Measurements from ENCODE around the gene ACAD9.

The ACAD9 gene

GRCh38 chr3:128847666-128848370 is 31.6 kb upstream of the ACAD9 start:
- Histone ChIP-seq H3K4me2 (ENCODE audit: low read length) (no peak overlapping the region), H3K27ac (ENCODE audit: low read depth, low read length) (no peak overlapping the region), H3K36me3 (ENCODE audit: control insufficient read depth, insufficient read depth, low read length) (no peaks in the 10 kb centered on the region), H3K79me1 (ENCODE audit: low read length) (no peaks in the 10 kb centered on the region), H3K56ac (ENCODE audit: low read length) (no peak overlapping the region), H2BK120ac (ENCODE audit: low read depth, low read length) (no peak overlapping the region), H3K4me1 (ENCODE audit: control insufficient read depth, low read depth, low read length) (peaks cover 2% of the 10 kb centered on the region), H2BK5ac (ENCODE audit: low read length) (no peak overlapping the region), H3K4me3 (ENCODE audit: low read length) (no peak overlapping the region), H2AK5ac (ENCODE audit: low read length) (no peak overlapping the region), H3K18ac (ENCODE audit: low read length) (no peak overlapping the region), H4K5ac (ENCODE audit: low read length) (no peak overlapping the region), H4K8ac (ENCODE audit: low read depth, low read length) (no peak overlapping the region), H2BK15ac (replicated peaks; ENCODE audit: low read depth) (no peak overlapping the region), H3K9ac (ENCODE audit: low read length) (no peak overlapping the region), H3K4ac (ENCODE audit: low read depth, low read length) (no peak overlapping the region), H3K23ac (ENCODE audit: low read length) (no peak overlapping the region), H3K27me3 (ENCODE audit: insufficient read depth, low read length, poor library complexity) (no peaks in the 10 kb centered on the region), H3K79me2 (ENCODE audit: control insufficient read depth, insufficient read depth, low read length) (no peaks in the 10 kb centered on the region)
- no peak for DNase-seq
- no CpG with 5 or more reads among the region's 15 CpGs for WGBS (ENCODE audit: extremely low coverage, insufficient coverage, low lambda C conversion rate)

- Histone ChIP-seq H3K23ac (ENCODE audit: low read length) (no peak overlapping the region), H3K4ac (ENCODE audit: low read depth, low read length) (no peak overlapping the region), H3K27me3 (ENCODE audit: insufficient read depth, low read length, poor library complexity) (no peaks in the 10 kb centered on the region), H2BK5ac (ENCODE audit: low read length) (no peak overlapping the region), H4K5ac (ENCODE audit: low read length) (no peak overlapping the region), H3K4me2 (ENCODE audit: low read length) (no peak overlapping the region), H3K9ac (ENCODE audit: low read length) (no peak overlapping the region), H2BK15ac (replicated peaks; ENCODE audit: low read depth) (no peak overlapping the region), H3K79me2 (ENCODE audit: control insufficient read depth, insufficient read depth, low read length) (no peaks in the 10 kb centered on the region), H3K4me3 (ENCODE audit: low read length) (no peak overlapping the region), H2AK5ac (ENCODE audit: low read length) (no peak overlapping the region), H2BK120ac (ENCODE audit: low read depth, low read length) (no peak overlapping the region), H3K56ac (ENCODE audit: low read length) (no peak overlapping the region), H3K79me1 (ENCODE audit: low read length) (no peaks in the 10 kb centered on the region), H3K36me3 (ENCODE audit: control insufficient read depth, insufficient read depth, low read length) (no peaks in the 10 kb centered on the region), H3K27ac (ENCODE audit: low read depth, low read length) (no peak overlapping the region), H3K4me1 (ENCODE audit: control insufficient read depth, low read depth, low read length) (peaks cover 2% of the 10 kb centered on the region), H4K8ac (ENCODE audit: low read depth, low read length) (no peak overlapping the region), H3K18ac (ENCODE audit: low read length) (no peak overlapping the region)
- no peak for DNase-seq
- no CpG with 5 or more reads among the region's 13 CpGs for WGBS (ENCODE audit: extremely low coverage, insufficient coverage, low lambda C conversion rate)
Measured at GRCh38 chr3:128848936-128849335, 30.5 kb upstream of the ACAD9 start.

DNA sequence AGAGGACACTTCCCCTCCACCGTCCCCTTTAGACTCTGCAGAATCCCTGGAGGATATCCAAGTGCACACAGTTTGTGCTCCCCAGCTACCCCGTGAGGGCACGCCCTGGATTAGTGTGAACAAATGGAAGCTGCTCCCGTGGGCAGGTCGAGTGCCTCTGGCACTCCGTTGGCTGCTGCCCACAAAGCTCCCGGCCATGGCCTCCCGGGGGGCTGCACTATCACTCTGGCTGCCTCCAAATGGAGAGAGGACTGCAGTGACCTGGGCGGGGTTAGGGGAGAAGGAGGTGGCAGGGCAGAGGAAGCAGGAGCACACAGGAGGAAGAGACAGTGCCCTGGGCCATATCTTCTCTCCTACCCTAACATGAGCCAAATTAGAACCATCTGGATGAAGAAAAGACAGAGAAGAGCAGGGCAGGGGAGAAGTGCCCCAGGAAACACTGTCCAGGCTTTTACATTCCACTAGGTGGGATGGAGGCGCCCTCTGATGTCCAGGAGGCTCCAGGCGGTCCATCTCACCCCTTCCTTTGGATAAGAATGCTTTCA is 29.4 kb upstream of the ACAD9 start:
- Histone ChIP-seq H3K4me3 (ENCODE audit: low read length) (no peak overlapping the region), H3K4me1 (ENCODE audit: control insufficient read depth, low read depth, low read length) (peaks cover 2% of the 10 kb centered on the region), H4K8ac (ENCODE audit: low read depth, low read length) (no peak overlapping the region), H3K56ac (ENCODE audit: low read length) (no peak overlapping the region), H3K18ac (ENCODE audit: low read length) (no peak overlapping the region), H3K27ac (ENCODE audit: low read depth, low read length) (no peak overlapping the region), H3K9ac (ENCODE audit: low read length) (no peak overlapping the region), H3K4ac (ENCODE audit: low read depth, low read length) (no peak overlapping the region), H3K23ac (ENCODE audit: low read length) (no peak overlapping the region), H3K79me1 (ENCODE audit: low read length) (no peaks in the 10 kb centered on the region), H4K5ac (ENCODE audit: low read length) (no peak overlapping the region), H2BK120ac (ENCODE audit: low read depth, low read length) (no peak overlapping the region), H3K36me3 (ENCODE audit: control insufficient read depth, insufficient read depth, low read length) (no peaks in the 10 kb centered on the region), H3K79me2 (ENCODE audit: control insufficient read depth, insufficient read depth, low read length) (no peaks in the 10 kb centered on the region), H2BK5ac (ENCODE audit: low read length) (no peak overlapping the region), H2BK15ac (replicated peaks; ENCODE audit: low read depth) (no peak overlapping the region), H3K27me3 (ENCODE audit: insufficient read depth, low read length, poor library complexity) (no peaks in the 10 kb centered on the region), H3K4me2 (ENCODE audit: low read length) (no peak overlapping the region), H2AK5ac (ENCODE audit: low read length) (no peak overlapping the region)
- WGBS (ENCODE audit: extremely low coverage, insufficient coverage, low lambda C conversion rate), result no CpG with 5 or more reads among the region's 11 CpGs
- DNase-seq, result peak; percentile 42

GRCh38 chr3:128850544-128850943 is 28.9 kb upstream of the ACAD9 start:
- no peak overlapping the region for H3K4ac ChIP-seq (ENCODE audit: low read depth, low read length)
- no peak for DNase-seq
- no peaks in the 10 kb centered on the region for H3K79me1 ChIP-seq (ENCODE audit: low read length)
- no peak overlapping the region for H3K56ac ChIP-seq (ENCODE audit: low read length)
- H2AK5ac ChIP-seq (ENCODE audit: low read length), result no peak overlapping the region
- H4K8ac ChIP-seq (ENCODE audit: low read depth, low read length), result no peak overlapping the region
- H2BK15ac ChIP-seq (replicated peaks; ENCODE audit: low read depth), result no peak overlapping the region
- no peaks in the 10 kb centered on the region for H3K4me1 ChIP-seq (ENCODE audit: control insufficient read depth, low read depth, low read length)
- no peaks in the 10 kb centered on the region for H3K27me3 ChIP-seq (ENCODE audit: insufficient read depth, low read length, poor library complexity)
- H3K23ac ChIP-seq (ENCODE audit: low read length), result no peak overlapping the region
- H3K18ac ChIP-seq (ENCODE audit: low read length), result no peak overlapping the region
- no CpG with 5 or more reads among the region's 9 CpGs for WGBS (ENCODE audit: extremely low coverage, insufficient coverage, low lambda C conversion rate)
- no peak overlapping the region for H2BK5ac ChIP-seq (ENCODE audit: low read length)
- no peak overlapping the region for H4K5ac ChIP-seq (ENCODE audit: low read length)
- H3K4me2 ChIP-seq (ENCODE audit: low read length), result no peak overlapping the region
- no peak overlapping the region for H2BK120ac ChIP-seq (ENCODE audit: low read depth, low read length)
- no peak overlapping the region for H3K9ac ChIP-seq (ENCODE audit: low read length)
- H3K4me3 ChIP-seq (ENCODE audit: low read length), result no peak overlapping the region
- no peaks in the 10 kb centered on the region for H3K79me2 ChIP-seq (ENCODE audit: control insufficient read depth, insufficient read depth, low read length)
- H3K27ac ChIP-seq (ENCODE audit: low read depth, low read length), result no peak overlapping the region
- no peaks in the 10 kb centered on the region for H3K36me3 ChIP-seq (ENCODE audit: control insufficient read depth, insufficient read depth, low read length)

GRCh38 chr3:128851601-128852000 is 27.8 kb upstream of the ACAD9 start:
- H3K9ac ChIP-seq (ENCODE audit: low read length), result no peak overlapping the region
- H4K5ac ChIP-seq (ENCODE audit: low read length), result no peak overlapping the region
- no peak overlapping the region for H3K4ac ChIP-seq (ENCODE audit: low read depth, low read length)
- H3K79me1 ChIP-seq (ENCODE audit: low read length), result no peaks in the 10 kb centered on the region
- H3K4me3 ChIP-seq (ENCODE audit: low read length), result no peak overlapping the region
- no peak overlapping the region for H2BK15ac ChIP-seq (replicated peaks; ENCODE audit: low read depth)
- H3K18ac ChIP-seq (ENCODE audit: low read length), result no peak overlapping the region
- no peak overlapping the region for H2BK120ac ChIP-seq (ENCODE audit: low read depth, low read length)
- H3K23ac ChIP-seq (ENCODE audit: low read length), result no peak overlapping the region
- WGBS (ENCODE audit: extremely low coverage, insufficient coverage, low lambda C conversion rate), result no CpG with 5 or more reads among the region's 4 CpGs
- H4K8ac ChIP-seq (ENCODE audit: low read depth, low read length), result no peak overlapping the region
- no peak for DNase-seq
- no peak overlapping the region for H3K56ac ChIP-seq (ENCODE audit: low read length)
- H3K79me2 ChIP-seq (ENCODE audit: control insufficient read depth, insufficient read depth, low read length), result no peaks in the 10 kb centered on the region
- H3K4me1 ChIP-seq (ENCODE audit: control insufficient read depth, low read depth, low read length), result no peaks in the 10 kb centered on the region
- H3K27me3 ChIP-seq (ENCODE audit: insufficient read depth, low read length, poor library complexity), result no peaks in the 10 kb centered on the region
- no peaks in the 10 kb centered on the region for H3K36me3 ChIP-seq (ENCODE audit: control insufficient read depth, insufficient read depth, low read length)
- H2BK5ac ChIP-seq (ENCODE audit: low read length), result no peak overlapping the region
- no peak overlapping the region for H3K27ac ChIP-seq (ENCODE audit: low read depth, low read length)
- no peak overlapping the region for H3K4me2 ChIP-seq (ENCODE audit: low read length)
- H2AK5ac ChIP-seq (ENCODE audit: low read length), result no peak overlapping the region

GRCh38 chr3:128853826-128854225 is 25.6 kb upstream of the ACAD9 start:
- Histone ChIP-seq H4K8ac (ENCODE audit: low read depth, low read length) (no peak overlapping the region), H3K79me1 (ENCODE audit: low read length) (no peaks in the 10 kb centered on the region), H3K79me2 (ENCODE audit: control insufficient read depth, insufficient read depth, low read length) (no peaks in the 10 kb centered on the region), H3K9ac (ENCODE audit: low read length) (no peak overlapping the region), H2AK5ac (ENCODE audit: low read length) (no peak overlapping the region), H3K4me3 (ENCODE audit: low read length) (no peak overlapping the region), H3K56ac (ENCODE audit: low read length) (no peak overlapping the region), H3K4ac (ENCODE audit: low read depth, low read length) (no peak overlapping the region), H3K4me1 (ENCODE audit: control insufficient read depth, low read depth, low read length) (no peaks in the 10 kb centered on the region), H3K27ac (ENCODE audit: low read depth, low read length) (no peak overlapping the region), H2BK15ac (replicated peaks; ENCODE audit: low read depth) (no peak overlapping the region), H2BK5ac (ENCODE audit: low read length) (no peak overlapping the region), H3K23ac (ENCODE audit: low read length) (no peak overlapping the region), H3K18ac (ENCODE audit: low read length) (no peak overlapping the region), H3K27me3 (ENCODE audit: insufficient read depth, low read length, poor library complexity) (no peaks in the 10 kb centered on the region), H4K5ac (ENCODE audit: low read length) (no peak overlapping the region), H2BK120ac (ENCODE audit: low read depth, low read length) (no peak overlapping the region), H3K36me3 (ENCODE audit: control insufficient read depth, insufficient read depth, low read length) (no peaks in the 10 kb centered on the region), H3K4me2 (ENCODE audit: low read length) (no peak overlapping the region)
- no peak for DNase-seq
- no CpG with 5 or more reads among the region's 5 CpGs for WGBS (ENCODE audit: extremely low coverage, insufficient coverage, low lambda C conversion rate)
